DMS79 (cell line): ENCODE data around the gene CDKL5.

Experiments
- DNase-seq: peaks from one replicate; lab custom pipeline; 2025; lab: John Stamatoyannopoulos, UW

Gene CDKL5

GRCh38 chrX:18698737-18699650 lies 273.6 kb downstream of the CDKL5 start:
- peak; percentile 4 for DNase-seq

DNA sequence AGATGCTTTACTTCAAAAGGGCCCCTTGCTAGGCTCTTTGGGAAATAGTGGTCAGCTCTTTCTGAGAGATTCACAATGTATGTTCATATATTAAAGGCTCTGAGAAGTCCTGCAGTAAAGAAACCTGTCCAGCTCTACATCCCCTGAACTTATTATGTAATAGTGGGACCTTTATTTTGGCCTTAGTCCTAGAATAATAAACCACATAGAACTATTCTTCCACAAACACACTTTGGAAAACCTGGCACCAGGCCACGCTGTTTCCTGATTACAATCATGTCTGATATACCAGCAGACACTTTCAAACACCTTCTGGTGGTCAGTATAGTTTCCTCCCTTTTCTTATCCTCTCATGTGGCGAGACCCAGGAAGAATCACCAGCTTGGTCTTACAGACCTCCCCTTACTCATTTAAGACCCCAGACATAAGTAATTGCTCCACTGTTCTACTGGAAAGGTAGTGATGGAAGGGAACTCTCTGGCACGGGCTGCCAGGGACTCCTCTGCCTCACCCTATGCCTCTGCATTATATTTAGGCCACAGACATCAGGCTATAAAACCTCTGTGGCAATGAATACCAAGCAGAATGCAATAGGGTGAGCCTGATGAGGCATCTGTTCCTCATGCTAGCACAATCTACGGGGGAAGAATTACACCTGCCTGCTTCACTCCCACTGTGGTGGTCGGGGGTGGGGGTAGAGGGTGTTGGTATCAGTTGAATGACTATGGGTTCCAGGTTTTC lies 276.4 kb downstream of the CDKL5 start:
- no peak for DNase-seq

- DNase-seq, result no peak
Observed at GRCh38 chrX:18702362-18703195, 277.2 kb downstream of the CDKL5 start.
